ENCODE measurements around the gene LGR6. TPM values are rescaled to one million over a fixed set of nuclear protein-coding genes. Genes with fewer than 3 reads are reported as not detected.
A peak's percentile ranks its signal among the peaks of the same experiment; 100 is the strongest.
"Not testable (repeated sequence)": the region's sequence is repeated elsewhere in the genome, so short reads cannot be mapped to it uniquely, and the experiment has no call there.

LGR6 gene
- total RNA-seq, 4 donors from 2014 or later = 0.12 to 2.8 (median 0.48) TPM

DNA sequence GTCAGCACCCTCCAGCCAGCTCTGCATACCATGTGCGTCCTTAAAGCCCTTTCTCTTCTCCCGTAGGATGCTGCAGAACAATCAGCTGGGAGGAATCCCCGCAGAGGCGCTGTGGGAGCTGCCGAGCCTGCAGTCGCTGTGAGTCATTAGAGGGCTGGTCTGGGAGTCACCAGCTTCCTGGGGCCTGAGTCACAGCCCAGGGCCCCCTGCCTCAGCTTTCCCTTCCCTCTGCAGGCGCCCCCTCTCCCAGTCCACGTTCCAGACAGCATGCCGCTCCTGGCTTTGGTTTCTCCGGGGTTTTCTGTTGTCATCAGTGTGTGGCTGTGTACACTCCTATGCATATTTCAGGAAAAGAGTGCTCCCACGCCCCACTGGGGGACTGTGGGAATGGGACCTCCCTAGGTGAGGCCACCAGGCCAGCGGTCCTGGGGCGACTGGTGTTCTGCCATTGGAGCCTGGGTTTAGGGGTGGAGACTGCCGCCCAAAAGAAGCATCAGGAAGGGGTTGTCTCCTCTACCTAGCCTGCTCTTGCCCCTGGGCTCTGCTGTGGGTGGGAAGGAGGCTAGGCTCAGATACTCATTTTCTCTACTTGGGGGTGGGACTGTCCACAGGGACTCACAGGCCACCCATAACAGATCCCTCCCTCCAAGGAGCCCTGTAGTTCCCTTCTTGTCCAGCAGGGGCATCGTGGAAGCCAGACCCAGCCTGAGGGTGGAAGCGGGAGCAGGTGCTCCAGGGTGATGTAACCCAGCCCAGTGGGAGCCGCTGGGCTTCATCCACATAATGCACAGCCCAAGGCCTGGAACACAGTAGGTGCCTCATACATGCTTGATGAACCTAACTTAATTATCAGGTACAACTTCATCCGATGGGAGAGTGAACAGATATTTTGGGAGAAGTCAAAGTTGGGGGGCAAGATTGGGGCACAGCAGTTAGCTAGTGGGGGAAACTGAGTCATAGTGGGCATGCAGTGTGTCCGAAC, 42.5 kb downstream of the LGR6 start:
- Histone ChIP-seq H3K36me3 (no peaks in the 10 kb centered on the region), H3K4me1 (no peaks in the 10 kb centered on the region), H3K9me3 (no peaks in the 10 kb centered on the region), H3K4me3 (no peak overlapping the region), H3K27ac (no peak overlapping the region), H3K27me3 (peaks cover 35% of the 10 kb centered on the region)
- ATAC-seq = peak; percentile 63
- 100% methylated on average over 1 to 2 of the region's 19 CpGs for WGBS, 2 donors (ENCODE audit: low coverage in 1 of 2)
- no peak for TF ChIP-seq POLR2AphosphoS5 (IDR thresholded peaks at IDR 0.05)
- TF ChIP-seq, protein P1, sequence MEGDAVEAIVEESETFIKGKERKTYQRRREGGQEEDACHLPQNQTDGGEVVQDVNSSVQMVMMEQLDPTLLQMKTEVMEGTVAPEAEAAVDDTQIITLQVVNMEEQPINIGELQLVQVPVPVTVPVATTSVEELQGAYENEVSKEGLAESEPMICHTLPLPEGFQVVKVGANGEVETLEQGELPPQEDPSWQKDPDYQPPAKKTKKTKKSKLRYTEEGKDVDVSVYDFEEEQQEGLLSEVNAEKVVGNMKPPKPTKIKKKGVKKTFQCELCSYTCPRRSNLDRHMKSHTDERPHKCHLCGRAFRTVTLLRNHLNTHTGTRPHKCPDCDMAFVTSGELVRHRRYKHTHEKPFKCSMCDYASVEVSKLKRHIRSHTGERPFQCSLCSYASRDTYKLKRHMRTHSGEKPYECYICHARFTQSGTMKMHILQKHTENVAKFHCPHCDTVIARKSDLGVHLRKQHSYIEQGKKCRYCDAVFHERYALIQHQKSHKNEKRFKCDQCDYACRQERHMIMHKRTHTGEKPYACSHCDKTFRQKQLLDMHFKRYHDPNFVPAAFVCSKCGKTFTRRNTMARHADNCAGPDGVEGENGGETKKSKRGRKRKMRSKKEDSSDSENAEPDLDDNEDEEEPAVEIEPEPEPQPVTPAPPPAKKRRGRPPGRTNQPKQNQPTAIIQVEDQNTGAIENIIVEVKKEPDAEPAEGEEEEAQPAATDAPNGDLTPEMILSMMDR (IDR thresholded peaks at IDR 0.05) = peak in 3 of 4 experiments; percentile 47 to 71 (median 58)

DNA sequence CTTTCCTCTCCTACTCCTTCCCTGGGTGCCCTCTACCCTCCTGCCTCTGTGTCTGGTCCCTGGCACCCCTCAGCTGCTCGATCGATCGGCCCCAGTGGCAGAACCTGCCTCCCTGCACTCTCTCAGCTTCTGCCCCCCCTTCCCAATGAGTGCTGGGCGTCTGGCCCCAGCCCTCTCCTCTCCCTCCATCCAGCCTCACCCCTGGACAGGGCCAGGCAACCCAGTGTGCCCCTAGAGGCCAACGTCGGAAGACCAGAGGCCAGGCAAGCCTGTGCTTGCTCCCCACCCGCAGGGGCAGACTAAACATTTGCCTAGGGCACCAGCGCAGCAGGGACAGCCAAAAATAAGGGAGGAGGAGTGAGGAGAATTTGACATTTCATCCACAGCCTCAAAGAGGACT, 43.5 kb downstream of the LGR6 start:
- H3K27me3 ChIP-seq = peaks cover 35% of the 10 kb centered on the region
- no peaks in the 10 kb centered on the region for H3K36me3 ChIP-seq
- H3K9me3 ChIP-seq = no peaks in the 10 kb centered on the region
- WGBS, 2 donors (ENCODE audit: low coverage in 1 of 2) = no CpG with 5 or more reads among the region's 8 CpGs
- TF ChIP-seq POLR2AphosphoS5 (IDR thresholded peaks at IDR 0.05) (no peak), POLR2A (IDR thresholded peaks at IDR 0.05) (no peak), EP300 (IDR thresholded peaks at IDR 0.05) (no peak)
- TF ChIP-seq, protein P1 (IDR thresholded peaks at IDR 0.05) = no peak
- no peaks in the 10 kb centered on the region for H3K4me1 ChIP-seq
- no peak for ATAC-seq
- H3K27ac ChIP-seq = no peak overlapping the region
- no peak overlapping the region for H3K4me3 ChIP-seq

DNA sequence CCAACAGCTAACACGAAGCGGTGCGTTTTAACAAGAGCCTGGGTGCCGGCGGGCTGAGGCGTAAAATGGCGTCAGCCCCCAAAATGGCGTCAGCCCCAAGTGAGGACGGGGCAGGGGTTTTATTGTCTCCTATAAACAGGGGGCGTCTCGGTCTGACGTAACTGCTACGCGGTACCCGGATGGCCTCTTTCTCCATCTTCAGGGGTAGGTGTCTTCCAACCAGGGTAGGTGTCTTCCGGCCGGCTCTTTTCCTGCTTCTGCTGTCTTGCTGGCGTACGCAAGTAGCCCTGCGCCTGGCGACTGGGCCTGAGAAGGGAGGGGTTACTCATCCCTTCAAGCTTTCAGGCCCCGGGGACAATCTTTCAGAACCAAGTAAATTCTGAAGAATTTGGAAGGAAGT, 45.3 kb downstream of the LGR6 start:
- no peak overlapping the region for H3K27ac ChIP-seq
- WGBS, 2 donors (ENCODE audit: low coverage in 1 of 2) = 97% methylated on average over 12 of the region's 22 CpGs; no CpG with 5 or more reads in 1 of the 2 donors
- H3K27me3 ChIP-seq = peaks cover 35% of the 10 kb centered on the region
- H3K9me3 ChIP-seq = no peaks in the 10 kb centered on the region
- no peaks in the 10 kb centered on the region for H3K36me3 ChIP-seq
- H3K4me1 ChIP-seq = no peaks in the 10 kb centered on the region
- H3K4me3 ChIP-seq = no peak overlapping the region
- no peak for TF ChIP-seq POLR2AphosphoS5 (IDR thresholded peaks at IDR 0.05)
- no peak for TF ChIP-seq POLR2A (IDR thresholded peaks at IDR 0.05)
- TF ChIP-seq, protein P1 (IDR thresholded peaks at IDR 0.05) = no peak
- TF ChIP-seq EP300 (IDR thresholded peaks at IDR 0.05) = no peak
- no peak for ATAC-seq

DNA sequence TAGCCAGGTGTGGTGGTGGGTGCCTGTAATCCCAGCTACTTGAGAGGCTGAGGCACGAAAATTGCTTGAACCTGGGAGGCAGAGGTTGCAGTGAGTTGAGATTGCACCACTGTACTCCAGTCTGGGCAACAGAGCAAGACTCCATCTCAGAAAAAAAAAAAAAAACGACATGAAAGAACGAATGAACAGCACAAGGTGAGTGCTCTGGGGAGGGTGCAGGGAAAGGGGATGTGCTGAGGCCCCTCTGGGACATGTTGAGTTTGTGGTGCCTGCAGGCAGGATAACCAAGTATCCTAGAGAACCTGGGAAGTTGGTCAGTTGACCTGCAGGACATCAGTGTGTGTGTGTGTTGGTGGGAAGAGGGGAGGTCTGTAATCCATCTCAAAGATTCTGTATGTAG, 46.6 kb downstream of the LGR6 start:
- not testable (repeated sequence) for H3K27ac ChIP-seq, H3K4me1 ChIP-seq, H3K9me3 ChIP-seq, H3K4me3 ChIP-seq, ATAC-seq, H3K36me3 ChIP-seq
- H3K27me3 ChIP-seq = peaks cover 35% of the 10 kb centered on the region
- WGBS, 2 donors (ENCODE audit: low coverage in 1 of 2) = 64% methylated on average over 3 of the region's 3 CpGs; no CpG with 5 or more reads in 1 of the 2 donors

DNA sequence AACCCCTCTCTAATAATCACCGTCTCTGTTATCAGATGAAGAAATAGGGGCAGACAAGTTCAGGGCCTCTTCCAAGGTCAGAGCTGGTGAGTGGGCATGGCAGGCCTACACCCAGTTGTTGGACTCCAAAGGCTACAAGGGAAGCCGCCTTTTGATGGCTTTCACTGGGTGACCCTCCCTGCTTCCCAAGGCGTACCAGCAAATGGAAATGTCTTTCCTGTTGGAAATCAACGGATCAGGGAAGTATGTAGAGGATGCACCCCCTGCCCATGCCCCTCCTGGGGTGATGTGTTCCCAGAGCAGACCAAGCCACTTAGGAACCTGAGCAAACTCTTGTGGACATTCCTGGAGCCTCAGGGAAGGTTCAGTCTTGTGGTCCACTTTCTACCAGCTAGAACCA, 47.4 kb downstream of the LGR6 start:
- TF ChIP-seq POLR2AphosphoS5 (IDR thresholded peaks at IDR 0.05) (no peak), POLR2A (IDR thresholded peaks at IDR 0.05) (no peak), EP300 (IDR thresholded peaks at IDR 0.05) (no peak)
- TF ChIP-seq, protein P1 (IDR thresholded peaks at IDR 0.05) = no peak
- ATAC-seq = no peak
- no peak overlapping the region for H3K4me3 ChIP-seq
- H3K27me3 ChIP-seq = peaks cover 29% of the 10 kb centered on the region
- no peak overlapping the region for H3K27ac ChIP-seq
- no peaks in the 10 kb centered on the region for H3K9me3 ChIP-seq
- WGBS, 2 donors (ENCODE audit: low coverage in 1 of 2) = 40% methylated on average over 1 of the region's 4 CpGs; no CpG with 5 or more reads in 1 of the 2 donors
- no peaks in the 10 kb centered on the region for H3K36me3 ChIP-seq
- H3K4me1 ChIP-seq = no peaks in the 10 kb centered on the region

All from gastroesophageal sphincter (tissue), 4 donors.